Sigmoid colon (tissue), 4 donors: ENCODE results near the gene NPHP4.

ENCODE experiments used
- POLR2A ChIP-seq, 2 donors: fragments of 450-650 bp; IDR thresholded peaks; one replicate each; pipeline ENCODE4 v1.6.1; 2016; ENCODE audit warnings: antibody characterized with exemption in 2 of 2, mild to moderate bottlenecking in 2 of 2, moderate library complexity in 2 of 2
- POLR2AphosphoS5 ChIP-seq, 4 donors: sonication (generic); formaldehyde crosslinking; IDR thresholded peaks; one replicate each; pipeline ENCODE4 v1.6.1; 2017; ENCODE audit warnings: antibody characterized with exemption in 4 of 4

GRCh38 chr1:5857508-5858090, 134.6 kb downstream of the NPHP4 start:
- TF ChIP-seq POLR2AphosphoS5 (IDR thresholded peaks at IDR 0.05) (no peak), POLR2A (IDR thresholded peaks at IDR 0.05) (no peak)
